Psoas muscle (tissue), 8 donors: ENCODE data around the gene TMC7. TPM values are rescaled to one million over a fixed set of nuclear protein-coding genes. Genes with fewer than 3 reads are reported as not detected.

Source experiments
- ATAC-seq, 4 donors: fragments of 200-7000 bp; cut with Tn5 transposase; one replicate each; pipeline ENCODE4 v1.9.1; 2020; ENCODE audit warnings: moderate library complexity in 3 of 4, mild to moderate bottlenecking in 2 of 4
- DNase-seq, 2 donors: peaks; one replicate each; pipeline ENCODE4 v3.0.0-alpha.2; 2020
- H3K27ac ChIP-seq: fragments of 200-600 bp; one replicate; pipeline ENCODE4 v1.8.0; 2022
- H3K27me3 ChIP-seq, 3 donors: fragments of 200-600 bp in 1 of 3; one replicate each; pipeline versions ENCODE4 v1.6.1 to v1.8.0; 2013 to 2022; ENCODE audit warnings: low read length in 2 of 3, mild to moderate bottlenecking in 2 of 3, moderate library complexity in 1 of 3; ENCODE audit not compliant: insufficient read depth in 3 of 3
- H3K36me3 ChIP-seq, 2 donors: fragments of 200-600 bp in 1 of 2; one replicate each; pipeline versions ENCODE4 v1.6.1 to v1.8.0; 2013 to 2022; ENCODE audit warnings: low read depth in 1 of 2, mild to moderate bottlenecking in 1 of 2, moderate library complexity in 1 of 2; ENCODE audit not compliant: insufficient read depth in 1 of 2
- H3K4me1 ChIP-seq: fragments of 200-600 bp; one replicate; pipeline ENCODE4 v1.8.0; 2022
- H3K4me3 ChIP-seq: fragments of 200-600 bp; one replicate; pipeline ENCODE4 v1.8.0; 2022; ENCODE audit warnings: mild to moderate bottlenecking
- H3K9me3 ChIP-seq: fragments of 200-600 bp; one replicate; pipeline ENCODE4 v1.8.0; 2022
- WGBS, 3 donors: extraction: QIAGEN DNeasy Blood & Tissue Kit; methylation state at CpG; one replicate each; pipeline versions ENCODE4 v1.1.6 to v1.1.7; 2013; 5-methylcytosine and 5-hydroxymethylcytosine counted together
- intact Hi-C, 2 donors: fragments of 100-400 bp; cut with DNase I; formaldehyde crosslinking; loops; one replicate each; pipeline versions ENCODE4 v1.11.0 to v1.14.2; 2022
- polyA plus RNA-seq, 3 donors: library from polyadenylated mRNA; stranded (reverse); fragments of 200-250 nt; gene quantifications; one replicate each; pipeline ENCODE4 v1.2.3, GENCODE V29; 2013
- total RNA-seq, 4 donors: library from RNA; stranded (reverse); fragmentation: NEBNext Ultra II Directional in 2 of 4; extraction: Animal tissue kit (Norgen Biotek cat#: 25700) in 2 of 4; gene quantifications; one replicate each; pipeline versions ENCODE4 v1.2.1 to v1.2.4, GENCODE V29; 2021 to 2023
- TF ChIP-seq, protein P1 (sequence below): fragments of 200-600 bp; IDR thresholded peaks from one replicate; pipeline ENCODE4 v1.8.0; 2022; ENCODE audit warnings: antibody characterized with exemption
- donor health status: healthy with polysubstance abuse.
- donor health status: DM: no; HTN: no; CAD: no; lungs with moderate emphysema.
- donor health status: Bipolar disorder and iron deficiency.
- donor health status: healthy.
- donor health status: DM: yes; HTN: yes; CAD: no.
- donor health status: DM: no; HTN: no; CAD: no.
- donor health status: DM: no; HTN: no; CAD: no.
- donor health status: DM: yes; HTN: yes; CAD: no.

Gene TMC7
- total and polyA plus RNA-seq, 7 donors: 0.32 to 1.8 (median 0.60) TPM

DNA sequence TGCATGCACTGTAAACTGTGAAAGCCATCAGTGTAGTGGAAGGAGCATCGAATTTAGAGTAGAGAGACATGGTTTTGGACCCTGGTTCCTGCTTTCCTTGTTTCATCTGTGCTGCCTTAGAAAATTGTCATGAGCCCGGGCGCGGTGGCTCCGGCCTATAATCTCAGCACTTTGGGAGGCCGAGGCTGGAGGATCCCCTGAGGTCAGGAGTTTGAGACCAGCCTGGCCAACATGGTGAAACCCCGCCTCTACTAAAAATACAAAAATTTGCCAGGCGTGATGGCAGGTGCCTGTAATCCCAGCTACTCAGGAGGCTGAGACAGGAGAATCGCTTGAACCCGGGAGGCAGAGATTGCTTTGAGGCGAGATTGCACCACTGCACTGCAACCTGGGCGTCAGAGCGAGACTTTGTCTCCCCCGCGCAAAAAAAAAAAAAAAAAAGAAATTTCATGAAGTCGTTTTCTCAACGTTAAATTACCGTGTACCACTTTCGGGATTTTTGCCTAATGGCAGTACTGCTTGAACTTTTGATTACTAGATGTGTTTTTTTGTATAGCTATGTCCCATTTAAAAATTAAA lies 84.6 kb downstream of the TMC7 start:
- peak in 1 of 2 donors; percentile 56 for DNase-seq
- Histone ChIP-seq H3K27me3 (no peaks in the 10 kb centered on the region), H3K9me3 (no peaks in the 10 kb centered on the region), H3K4me3 (peak overlapping the region; percentile 88), H3K36me3 (peaks cover 0 to 16% of the 10 kb centered on the region in 2 donors), H3K27ac (peak overlapping the region; percentile 100), H3K4me1 (peaks cover 21% of the 10 kb centered on the region)
- intact Hi-C loops: no loop called here
- peak in 1 of 4 donors; percentile 6 for ATAC-seq
- WGBS, 3 donors: 26 to 30% (median 29%) methylated on average over 19 of the region's 19 CpGs
- TF ChIP-seq, protein P1, sequence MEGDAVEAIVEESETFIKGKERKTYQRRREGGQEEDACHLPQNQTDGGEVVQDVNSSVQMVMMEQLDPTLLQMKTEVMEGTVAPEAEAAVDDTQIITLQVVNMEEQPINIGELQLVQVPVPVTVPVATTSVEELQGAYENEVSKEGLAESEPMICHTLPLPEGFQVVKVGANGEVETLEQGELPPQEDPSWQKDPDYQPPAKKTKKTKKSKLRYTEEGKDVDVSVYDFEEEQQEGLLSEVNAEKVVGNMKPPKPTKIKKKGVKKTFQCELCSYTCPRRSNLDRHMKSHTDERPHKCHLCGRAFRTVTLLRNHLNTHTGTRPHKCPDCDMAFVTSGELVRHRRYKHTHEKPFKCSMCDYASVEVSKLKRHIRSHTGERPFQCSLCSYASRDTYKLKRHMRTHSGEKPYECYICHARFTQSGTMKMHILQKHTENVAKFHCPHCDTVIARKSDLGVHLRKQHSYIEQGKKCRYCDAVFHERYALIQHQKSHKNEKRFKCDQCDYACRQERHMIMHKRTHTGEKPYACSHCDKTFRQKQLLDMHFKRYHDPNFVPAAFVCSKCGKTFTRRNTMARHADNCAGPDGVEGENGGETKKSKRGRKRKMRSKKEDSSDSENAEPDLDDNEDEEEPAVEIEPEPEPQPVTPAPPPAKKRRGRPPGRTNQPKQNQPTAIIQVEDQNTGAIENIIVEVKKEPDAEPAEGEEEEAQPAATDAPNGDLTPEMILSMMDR: no peak

DNA sequence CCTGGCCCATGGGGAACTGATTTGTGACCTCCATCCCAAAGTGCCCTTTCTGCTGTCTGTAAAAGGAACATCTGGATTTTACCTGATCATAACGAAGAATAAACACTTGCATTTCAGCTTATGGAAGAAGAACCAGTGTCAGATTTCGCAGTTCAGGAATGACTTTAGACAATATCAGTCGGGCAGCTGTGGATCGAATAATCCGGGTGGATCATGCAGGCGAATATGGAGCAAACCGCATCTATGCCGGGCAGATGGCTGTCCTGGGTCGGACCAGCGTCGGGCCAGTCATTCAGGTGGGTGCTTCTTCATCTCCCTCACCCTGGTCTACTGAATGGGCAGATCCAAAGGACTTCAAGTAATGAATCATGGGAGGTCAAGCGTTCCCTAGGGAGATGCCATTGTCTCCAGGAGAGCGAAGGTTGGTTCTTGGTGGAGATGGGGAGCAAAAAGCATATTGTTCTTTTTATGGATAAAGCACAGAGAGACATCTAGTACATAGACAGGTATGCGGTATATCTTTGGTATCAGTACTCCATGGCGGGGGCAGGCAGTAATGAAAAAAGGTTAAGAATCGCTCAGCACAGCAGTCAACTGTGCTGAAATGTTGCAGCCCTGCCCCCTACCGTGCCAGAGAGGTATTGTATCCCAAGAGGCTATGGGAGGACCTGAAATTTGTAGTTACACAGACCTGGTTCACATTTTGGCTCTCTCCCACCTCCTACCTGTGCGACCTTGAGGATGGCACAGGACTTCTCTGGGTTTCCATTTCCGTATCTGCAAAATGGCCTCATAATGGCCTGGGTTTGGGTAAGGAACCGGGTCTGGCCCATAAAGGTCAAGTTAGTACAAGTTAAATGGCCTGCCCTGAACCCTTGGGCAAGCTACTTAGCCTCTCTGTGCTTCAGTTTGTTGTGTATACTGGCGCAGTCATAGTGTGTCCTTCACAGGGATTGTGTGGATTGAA lies 88.4 kb downstream of the TMC7 start:
- Histone ChIP-seq H3K4me3 (no peak overlapping the region), H3K27me3 (no peaks in the 10 kb centered on the region), H3K27ac (no peak overlapping the region), H3K4me1 (peaks cover 32% of the 10 kb centered on the region), H3K36me3 (peaks cover 4 to 33% of the 10 kb centered on the region in 2 donors), H3K9me3 (no peaks in the 10 kb centered on the region)
- ATAC-seq: no peak
- TF ChIP-seq, protein P1: peak; percentile 56
- DNase-seq: peak; percentile 25 to 58
- 80 to 83% (median 82%) methylated on average over 21 of the region's 21 CpGs for WGBS, 3 donors
- intact Hi-C loops: loop anchor here (5.0 kb wide), 1 partner anchor 90 kb away; the partner anchor contains the start of gene TMC7 (in 2 of the 2)

DNA sequence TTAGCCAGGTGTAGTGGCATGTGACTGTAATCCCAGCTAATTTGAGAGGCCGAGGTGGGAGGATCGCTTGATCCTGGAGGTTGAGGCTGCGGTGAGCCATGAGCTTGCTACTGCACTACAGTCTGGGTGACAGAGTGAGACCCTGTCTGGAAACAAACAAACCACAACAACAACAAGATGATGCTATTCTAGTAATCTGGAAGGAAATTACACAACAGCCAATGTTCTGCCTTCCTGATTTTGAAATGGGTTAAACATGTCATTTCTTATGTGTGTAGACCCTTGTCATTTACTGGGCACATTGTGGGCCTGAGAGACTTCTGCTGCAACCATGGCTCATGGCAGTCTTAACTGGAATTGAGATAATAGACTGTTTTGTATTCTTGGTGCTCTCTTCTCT lies 89.6 kb downstream of the TMC7 start:
- H3K27ac ChIP-seq: peak overlapping the region; percentile 60
- DNase-seq: no peak
- 93 to 100% (median 97%) methylated on average over 3 of the region's 3 CpGs for WGBS, 3 donors

DNA sequence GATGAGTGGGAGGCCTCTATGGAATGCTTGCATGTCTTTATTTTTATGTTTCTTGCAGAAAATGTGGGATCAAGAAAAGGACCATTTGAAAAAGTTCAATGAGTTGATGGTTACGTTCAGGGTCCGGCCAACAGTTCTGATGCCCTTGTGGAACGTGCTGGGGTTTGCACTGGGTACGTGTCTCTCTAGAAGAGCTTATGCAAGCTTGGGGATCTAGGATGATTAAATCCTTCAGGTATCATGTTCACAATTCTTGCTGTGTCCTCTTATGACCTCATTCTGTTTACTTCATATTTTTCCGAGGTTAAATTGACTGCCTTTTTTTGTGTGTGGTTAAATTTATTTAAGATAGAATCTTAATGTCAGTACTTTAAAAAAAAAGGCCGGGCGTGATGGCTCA lies 90.1 kb downstream of the TMC7 start:
- Histone ChIP-seq H3K4me3 (no peak overlapping the region), H3K27me3 (no peaks in the 10 kb centered on the region), H3K36me3 (peaks cover 4 to 51% of the 10 kb centered on the region in 2 donors), H3K4me1 (peaks cover 28% of the 10 kb centered on the region), H3K27ac (peak overlapping the region; percentile 84), H3K9me3 (no peaks in the 10 kb centered on the region)
- DNase-seq: no peak
- ATAC-seq: peak; percentile 63 to 86 (median 76)
- intact Hi-C loops: loop anchor here (5.0 kb wide), 1 partner anchor 92 kb away; the partner anchor contains the start of gene TMC7 (in 2 of the 2)
- WGBS, 3 donors: 35 to 48% (median 36%) methylated on average over 7 of the region's 7 CpGs
- TF ChIP-seq, protein P1: no peak

More for the DNA sequence above, 89.6 kb downstream of the TMC7 start:
- Histone ChIP-seq H3K4me1 (peaks cover 33% of the 10 kb centered on the region), H3K27me3 (no peaks in the 10 kb centered on the region), H3K4me3 (no peak overlapping the region), H3K36me3 (peaks cover 4 to 46% of the 10 kb centered on the region in 2 donors), H3K9me3 (no peaks in the 10 kb centered on the region)
- intact Hi-C loops: loop anchor here (5.0 kb wide), 1 partner anchor 91 kb away; the partner anchor contains the start of gene TMC7 (in 2 of the 2)
- no peak for ATAC-seq
- TF ChIP-seq, protein P1: no peak
